ENCODE measurements around the gene USP9Y. TPM values are rescaled to one million over a fixed set of nuclear protein-coding genes. Genes with fewer than 3 reads are reported as not detected.

The USP9Y gene, protein sequence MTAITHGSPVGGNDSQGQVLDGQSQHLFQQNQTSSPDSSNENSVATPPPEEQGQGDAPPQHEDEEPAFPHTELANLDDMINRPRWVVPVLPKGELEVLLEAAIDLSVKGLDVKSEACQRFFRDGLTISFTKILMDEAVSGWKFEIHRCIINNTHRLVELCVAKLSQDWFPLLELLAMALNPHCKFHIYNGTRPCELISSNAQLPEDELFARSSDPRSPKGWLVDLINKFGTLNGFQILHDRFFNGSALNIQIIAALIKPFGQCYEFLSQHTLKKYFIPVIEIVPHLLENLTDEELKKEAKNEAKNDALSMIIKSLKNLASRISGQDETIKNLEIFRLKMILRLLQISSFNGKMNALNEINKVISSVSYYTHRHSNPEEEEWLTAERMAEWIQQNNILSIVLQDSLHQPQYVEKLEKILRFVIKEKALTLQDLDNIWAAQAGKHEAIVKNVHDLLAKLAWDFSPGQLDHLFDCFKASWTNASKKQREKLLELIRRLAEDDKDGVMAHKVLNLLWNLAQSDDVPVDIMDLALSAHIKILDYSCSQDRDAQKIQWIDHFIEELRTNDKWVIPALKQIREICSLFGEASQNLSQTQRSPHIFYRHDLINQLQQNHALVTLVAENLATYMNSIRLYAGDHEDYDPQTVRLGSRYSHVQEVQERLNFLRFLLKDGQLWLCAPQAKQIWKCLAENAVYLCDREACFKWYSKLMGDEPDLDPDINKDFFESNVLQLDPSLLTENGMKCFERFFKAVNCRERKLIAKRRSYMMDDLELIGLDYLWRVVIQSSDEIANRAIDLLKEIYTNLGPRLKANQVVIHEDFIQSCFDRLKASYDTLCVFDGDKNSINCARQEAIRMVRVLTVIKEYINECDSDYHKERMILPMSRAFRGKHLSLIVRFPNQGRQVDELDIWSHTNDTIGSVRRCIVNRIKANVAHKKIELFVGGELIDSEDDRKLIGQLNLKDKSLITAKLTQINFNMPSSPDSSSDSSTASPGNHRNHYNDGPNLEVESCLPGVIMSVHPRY (N-terminal part only)
- total RNA-seq (42.1 and 48.4 TPM in 2 replicates), polyA plus RNA-seq (not detected in 2 replicates), polyA minus RNA-seq (not detected in 2 replicates)
- 40.0 TPM for total RNA-seq (2013)

DNA sequence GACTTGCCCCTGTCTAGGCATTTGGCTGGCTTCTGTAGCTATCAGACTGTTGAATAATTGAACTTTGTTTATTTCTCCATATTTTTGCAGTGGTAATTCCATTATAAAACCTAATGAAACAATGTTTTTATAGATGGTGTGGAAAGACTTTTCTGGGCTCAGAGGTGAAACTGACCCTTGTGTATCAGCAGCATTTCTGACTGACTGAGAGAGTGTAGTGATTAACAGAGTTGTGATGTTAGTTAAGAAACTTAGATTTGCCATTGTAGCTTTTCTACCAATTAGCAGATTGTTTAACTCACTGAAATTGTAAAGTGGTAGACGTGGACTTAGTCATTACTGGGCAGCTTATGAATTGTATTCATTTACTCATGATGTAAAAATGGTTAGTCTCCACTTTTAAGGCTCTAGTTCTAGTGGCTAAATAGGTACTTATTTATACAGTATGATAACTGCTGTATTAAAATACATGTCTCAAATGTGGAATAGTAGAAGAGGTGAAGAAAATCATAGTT is at the start of gene USP9Y:
TSS of gene USP9Y (plus strand) at position 51 of the 515 bp plus-strand sequence. CDS start 8,217 bp downstream, outside the sequence.
- Histone ChIP-seq H3K27ac (ENCODE audit: low read length in 2 of 2) (no peak within 1 kb of the TSS), H4K20me1 (ENCODE audit: control insufficient read depth, insufficient read depth, low read length, poor library complexity, severe bottlenecking) (no peaks in the 10 kb centered on the region), H3K36me3 (replicated peaks in 1 of 2; ENCODE audit: control extremely low read depth in 1 of 2, control insufficient read depth in 1 of 2, extremely low read depth in 1 of 2, insufficient read depth in 2 of 2, low read length in 1 of 2) (peaks cover 0 to 21% of the 10 kb centered on the region in 2 experiments), H3K9ac (ENCODE audit: low read length) (no peak within 1 kb of the TSS), H2AFZ (ENCODE audit: insufficient read depth, low read depth, low read length, poor library complexity, severe bottlenecking) (no peak within 1 kb of the TSS), H3K4me3 (ENCODE audit: control extremely low read depth in 1 of 5, extremely low read depth in 1 of 5, insufficient read depth in 1 of 5, low read depth in 2 of 5, low read length in 4 of 5) (no peak within 1 kb of the TSS), H3K4me1 (ENCODE audit: control insufficient read depth in 2 of 2, insufficient read depth in 2 of 2, low read length in 2 of 2) (peaks cover 0 to 3% of the 10 kb centered on the region in 2 donors), H3K9me3 (ENCODE audit: control extremely low read depth in 1 of 3, control insufficient read depth in 2 of 3, insufficient read depth in 1 of 3, low read length in 2 of 3) (peaks cover 1 to 23% (median 14%) of the 10 kb centered on the region in 3 donors), H3K4me2 (replicated peaks; ENCODE audit: low read depth, low read length, poor library complexity, severe bottlenecking) (no peak within 1 kb of the TSS), H3K79me2 (ENCODE audit: control insufficient read depth, insufficient read depth, low read length) (no peaks in the 10 kb centered on the region), H3K27me3 (replicated peaks in 1 of 4; ENCODE audit: control extremely low read depth in 1 of 4, control insufficient read depth in 3 of 4, insufficient read depth in 4 of 4, low read length in 3 of 4) (no peaks in the 10 kb centered on the region)
- Mint-ChIP-seq H3K9me3 (ENCODE audit: insufficient read depth) (no peaks in the 10 kb centered on the region), H3K27ac (no peak within 1 kb of the TSS), H3K27me3 (no peaks in the 10 kb centered on the region), H3K4me1 (peaks cover 11% of the 10 kb centered on the region), H3K4me3 (no peak within 1 kb of the TSS)
- TF ChIP-seq, protein P1, sequence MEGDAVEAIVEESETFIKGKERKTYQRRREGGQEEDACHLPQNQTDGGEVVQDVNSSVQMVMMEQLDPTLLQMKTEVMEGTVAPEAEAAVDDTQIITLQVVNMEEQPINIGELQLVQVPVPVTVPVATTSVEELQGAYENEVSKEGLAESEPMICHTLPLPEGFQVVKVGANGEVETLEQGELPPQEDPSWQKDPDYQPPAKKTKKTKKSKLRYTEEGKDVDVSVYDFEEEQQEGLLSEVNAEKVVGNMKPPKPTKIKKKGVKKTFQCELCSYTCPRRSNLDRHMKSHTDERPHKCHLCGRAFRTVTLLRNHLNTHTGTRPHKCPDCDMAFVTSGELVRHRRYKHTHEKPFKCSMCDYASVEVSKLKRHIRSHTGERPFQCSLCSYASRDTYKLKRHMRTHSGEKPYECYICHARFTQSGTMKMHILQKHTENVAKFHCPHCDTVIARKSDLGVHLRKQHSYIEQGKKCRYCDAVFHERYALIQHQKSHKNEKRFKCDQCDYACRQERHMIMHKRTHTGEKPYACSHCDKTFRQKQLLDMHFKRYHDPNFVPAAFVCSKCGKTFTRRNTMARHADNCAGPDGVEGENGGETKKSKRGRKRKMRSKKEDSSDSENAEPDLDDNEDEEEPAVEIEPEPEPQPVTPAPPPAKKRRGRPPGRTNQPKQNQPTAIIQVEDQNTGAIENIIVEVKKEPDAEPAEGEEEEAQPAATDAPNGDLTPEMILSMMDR (IDR thresholded peaks at IDR 0.05): no peak
- no peak for TF ChIP-seq EZH2 (IDR thresholded peaks at IDR 0.05; ENCODE audit: borderline replicate concordance, insufficient read depth, low read depth, low read length, poor library complexity, severe bottlenecking)
- intact Hi-C loops (cut with micrococcal nuclease): no loop called here
- ChIA-PET CTCF (no interaction called here), POLR2A (no interaction called here)
- no CpG with 5 or more reads among the region's 1 CpG for WGBS (ENCODE audit: insufficient coverage)
- DNase-seq (no peak), ATAC-seq (ENCODE audit: low read depth) (no peak)
